GM18907 (cell line): ENCODE results near the gene RAI1.
A peak's percentile ranks its signal among the peaks of the same experiment; 100 is the strongest.

Experiments used
- ATAC-seq: cut with Tn5 transposase; IDR thresholded peaks from one replicate; pipeline ENCODE4 v1.9.1; 2021; ENCODE audit warnings: mild to moderate bottlenecking, moderate library complexity; ENCODE audit not compliant: unreplicated experiment

The RAI1 gene

DNA sequence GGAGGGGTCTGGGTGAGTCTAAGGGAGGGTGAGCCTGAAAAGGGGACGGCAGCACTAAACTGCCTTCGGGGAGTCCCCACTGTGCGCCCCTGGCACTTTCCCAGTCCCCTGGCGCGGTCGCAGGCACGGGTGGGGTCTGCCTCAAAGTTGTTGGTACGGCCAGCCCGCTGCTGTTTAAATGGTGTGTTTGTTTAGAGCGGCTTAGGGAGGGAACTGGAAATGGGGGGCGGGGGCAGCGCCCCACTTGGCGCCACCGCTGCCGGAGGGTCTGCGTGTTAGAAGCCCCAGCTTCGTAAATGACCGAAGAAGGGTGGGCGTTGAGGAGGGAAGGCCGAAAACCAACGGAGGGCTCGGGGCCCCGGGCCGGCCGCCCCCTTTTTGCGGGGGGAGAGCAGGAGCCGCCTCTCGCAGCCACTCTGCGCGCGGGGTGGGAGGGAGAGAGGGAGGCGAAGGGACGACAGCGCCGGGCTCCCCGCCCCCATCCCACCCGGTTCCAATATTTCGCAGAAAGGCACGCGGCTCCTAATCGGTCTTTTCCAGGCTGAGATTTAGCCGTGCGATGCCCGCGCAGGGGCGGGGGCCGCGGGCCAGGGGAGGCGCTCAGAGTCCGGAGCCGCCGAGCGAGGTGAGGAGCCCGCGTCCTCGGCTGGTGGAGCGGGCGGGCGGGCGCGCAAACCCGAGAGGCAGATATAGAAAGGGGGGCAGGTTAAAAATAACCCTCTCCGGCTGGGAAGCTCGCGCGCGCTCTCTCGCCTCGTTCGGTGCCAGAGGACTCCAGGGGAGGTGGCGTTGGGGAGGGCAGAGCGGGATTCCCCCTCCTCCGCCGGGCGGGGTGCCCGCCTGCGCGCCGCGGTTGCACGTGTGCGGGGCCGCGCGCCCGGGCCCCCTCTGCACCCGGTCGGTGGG lies 100.6 kb downstream of the RAI1 start:
- ATAC-seq: no peak

GRCh38 chr17:17782523-17783115 lies 101.4 kb downstream of the RAI1 start:
- ATAC-seq: peak; percentile 29

DNA sequence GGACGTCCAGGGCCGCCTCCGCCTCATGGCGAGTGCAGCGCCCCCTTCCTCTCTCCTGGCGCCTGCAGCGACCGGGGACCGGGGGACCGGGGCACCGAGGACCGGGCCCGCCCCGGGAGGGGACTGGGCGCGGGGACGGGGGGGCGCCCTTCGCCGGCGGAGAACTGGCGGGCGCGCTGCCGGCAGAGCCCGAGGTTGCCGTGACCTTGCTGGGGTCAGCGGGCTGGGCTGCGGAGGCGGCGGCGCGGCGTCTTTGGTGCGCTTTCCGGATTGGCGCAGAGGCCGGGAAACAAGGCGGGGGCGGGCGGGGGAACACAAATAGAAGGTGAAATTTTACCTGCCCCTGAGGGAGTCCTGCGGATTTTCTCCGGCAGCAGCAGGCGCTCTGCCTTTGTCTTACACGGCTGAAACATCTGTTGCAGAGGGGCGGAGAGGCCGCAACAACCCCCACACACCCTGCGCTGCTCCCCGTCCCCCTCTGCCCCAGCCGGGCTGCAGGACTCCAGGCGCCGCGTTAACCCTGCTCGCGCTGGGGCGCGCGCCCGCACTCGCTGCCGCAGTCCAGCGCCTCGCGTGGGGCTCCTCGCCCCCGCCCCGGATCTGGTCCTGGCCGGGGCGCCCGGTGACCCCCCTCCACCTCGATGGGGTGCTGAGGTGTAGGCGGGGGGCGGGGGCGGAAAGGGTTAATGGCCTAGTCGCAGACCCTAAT lies 102.0 kb downstream of the RAI1 start:
- peak; percentile 37 for ATAC-seq

DNA sequence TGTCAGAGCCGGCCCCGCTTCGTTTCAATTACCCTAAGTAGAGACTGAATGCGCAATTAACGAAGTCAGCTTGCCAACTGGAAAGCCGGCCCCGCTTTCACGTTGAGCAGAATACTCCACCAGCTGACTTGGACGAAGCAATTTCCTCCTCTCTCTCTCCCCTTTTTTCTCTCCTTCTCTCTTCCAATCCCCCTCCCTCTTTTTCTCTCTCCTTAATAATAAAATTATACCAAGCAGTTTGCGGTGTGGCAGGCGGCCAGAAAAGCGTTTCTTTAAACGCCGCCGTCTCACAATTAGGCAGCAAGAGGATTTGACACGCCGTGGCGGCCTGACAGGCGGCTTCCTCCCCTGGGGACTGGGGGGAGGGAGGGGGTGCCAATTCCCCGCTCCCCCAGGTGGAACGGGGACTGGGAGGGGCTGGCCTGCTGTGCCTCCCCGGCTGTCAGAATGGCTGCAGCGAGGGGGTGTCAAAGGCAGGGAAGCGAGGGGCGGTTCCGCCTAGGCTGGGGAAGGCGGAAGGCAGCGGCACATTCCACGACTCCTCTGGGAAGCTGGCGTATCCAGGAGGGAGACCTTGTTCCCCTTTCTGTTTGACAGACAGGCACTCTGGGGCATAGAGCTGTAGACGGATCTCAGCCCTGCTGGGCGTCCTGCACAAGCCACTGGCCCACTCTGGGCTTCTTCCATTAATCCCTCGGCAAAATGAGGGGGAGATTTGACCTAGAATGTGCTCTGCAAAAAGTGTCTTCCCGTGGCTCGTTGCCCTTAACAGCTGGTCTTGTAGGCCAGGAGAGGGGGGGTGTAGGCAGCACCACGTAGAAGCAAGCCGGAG lies 102.8 kb downstream of the RAI1 start:
- ATAC-seq: no peak

DNA sequence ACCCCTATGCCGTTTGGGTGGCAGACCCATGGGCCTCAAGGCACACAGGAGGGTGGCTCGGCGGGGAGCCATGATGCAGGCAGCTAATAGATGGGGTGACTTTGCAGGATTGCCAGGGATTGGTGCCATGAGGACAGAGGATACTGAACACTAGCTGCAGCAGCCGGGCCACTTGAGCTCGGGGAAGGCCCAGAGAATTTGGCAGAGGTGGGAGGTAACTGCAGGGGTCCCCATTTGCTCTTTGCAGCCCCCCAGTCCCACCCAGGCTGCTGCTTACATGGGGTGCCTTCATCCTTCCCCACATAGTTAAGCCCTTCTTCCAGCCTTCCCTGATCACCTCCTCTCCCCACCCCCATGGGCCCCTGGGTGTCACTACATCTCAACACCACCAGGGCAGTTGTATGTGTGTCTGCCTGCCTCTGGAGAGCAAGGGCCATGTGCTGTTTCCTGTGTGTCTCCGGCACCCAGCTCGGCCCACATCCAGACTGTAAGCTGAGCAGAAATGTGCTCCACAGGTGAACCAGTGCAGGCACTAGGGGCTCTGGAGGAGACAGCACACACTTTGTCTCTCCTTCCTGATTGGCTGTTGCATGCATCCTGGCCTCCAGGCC lies 103.5 kb downstream of the RAI1 start:
- ATAC-seq: no peak

DNA sequence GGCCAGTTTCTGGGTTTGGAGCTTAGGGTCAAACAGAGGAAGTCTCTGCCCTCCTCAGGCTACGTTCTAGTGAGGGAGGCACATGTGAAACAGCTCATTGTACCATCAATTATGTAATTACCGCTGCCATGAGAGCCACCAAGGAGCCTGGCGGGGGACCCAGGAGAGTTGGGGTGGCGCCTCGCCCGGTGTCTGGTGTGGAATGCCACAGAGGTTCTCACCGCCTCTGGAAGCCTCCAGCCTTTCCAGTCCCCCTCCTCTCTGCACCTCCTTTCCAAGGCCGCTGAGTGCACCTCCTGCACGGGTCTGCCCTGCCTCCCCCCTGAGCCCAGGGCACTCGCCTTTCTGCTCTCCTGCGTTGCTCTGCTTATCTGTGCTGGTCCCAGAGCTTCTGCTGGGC lies 104.1 kb downstream of the RAI1 start:
- no peak for ATAC-seq

DNA sequence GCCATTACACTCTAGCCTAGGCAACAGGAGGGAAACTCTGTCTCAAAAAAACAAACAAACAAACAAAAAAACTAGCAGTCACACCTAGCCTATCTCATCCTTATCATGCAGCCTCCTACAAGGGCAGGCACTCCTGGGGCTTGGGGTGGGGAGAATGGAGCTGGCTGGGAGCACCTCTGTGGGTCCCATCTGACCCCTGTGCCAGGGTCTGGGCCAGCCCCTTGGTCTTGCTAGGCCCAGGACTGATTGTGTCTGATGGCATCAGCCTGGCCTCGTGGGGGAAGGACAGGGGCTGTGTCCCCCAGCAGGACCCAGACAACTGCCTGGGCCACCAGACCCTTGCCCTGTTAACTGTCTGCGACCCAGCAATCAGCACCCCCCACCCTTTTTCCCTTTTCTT lies 105.7 kb downstream of the RAI1 start:
- no peak for ATAC-seq

DNA sequence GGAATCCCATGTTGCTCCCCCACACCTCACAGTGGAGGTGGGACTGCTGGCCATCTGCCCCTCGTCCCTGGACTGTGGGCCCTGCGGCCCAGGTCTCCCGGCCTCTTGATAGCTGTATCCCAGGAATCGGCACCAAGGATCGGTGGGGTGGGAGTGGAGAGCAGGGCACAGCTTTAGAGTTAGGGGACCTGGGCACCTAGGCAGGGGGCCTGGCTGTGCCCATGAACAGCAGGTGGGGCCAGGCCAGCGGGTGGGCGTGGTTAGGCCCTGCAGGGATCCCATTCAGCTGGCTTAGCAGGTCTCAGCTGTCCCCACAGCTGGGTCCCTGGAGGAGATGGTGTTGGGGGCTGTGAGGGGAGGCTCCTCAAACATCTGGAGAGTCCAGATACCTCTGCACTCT lies 106.3 kb downstream of the RAI1 start:
- ATAC-seq: no peak

DNA sequence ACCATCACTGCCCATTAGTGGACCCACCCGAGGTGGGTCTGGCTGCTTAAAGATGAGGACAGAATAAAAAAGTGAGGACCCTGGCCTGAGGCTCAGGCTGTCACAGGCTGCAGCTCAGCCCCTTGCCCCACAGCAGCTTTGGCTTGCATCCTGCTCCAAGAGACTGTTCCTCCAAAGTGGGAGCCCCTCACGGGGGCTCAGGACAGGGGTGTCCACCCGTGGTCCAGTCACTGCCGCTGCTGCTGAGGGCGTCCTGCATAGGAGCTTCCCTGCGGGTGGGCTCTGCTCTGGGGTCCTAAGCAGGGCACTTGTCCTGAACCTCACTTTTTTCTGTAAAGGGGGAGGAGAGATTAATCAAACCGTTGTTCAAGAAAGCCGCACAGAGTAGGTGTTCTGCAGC lies 107.7 kb downstream of the RAI1 start:
- ATAC-seq: no peak

- no peak for ATAC-seq
Observed at GRCh38 chr17:17789410-17789809, 108.2 kb downstream of the RAI1 start.

- no peak for ATAC-seq
Observed at GRCh38 chr17:17789828-17790636, 108.8 kb downstream of the RAI1 start.

DNA sequence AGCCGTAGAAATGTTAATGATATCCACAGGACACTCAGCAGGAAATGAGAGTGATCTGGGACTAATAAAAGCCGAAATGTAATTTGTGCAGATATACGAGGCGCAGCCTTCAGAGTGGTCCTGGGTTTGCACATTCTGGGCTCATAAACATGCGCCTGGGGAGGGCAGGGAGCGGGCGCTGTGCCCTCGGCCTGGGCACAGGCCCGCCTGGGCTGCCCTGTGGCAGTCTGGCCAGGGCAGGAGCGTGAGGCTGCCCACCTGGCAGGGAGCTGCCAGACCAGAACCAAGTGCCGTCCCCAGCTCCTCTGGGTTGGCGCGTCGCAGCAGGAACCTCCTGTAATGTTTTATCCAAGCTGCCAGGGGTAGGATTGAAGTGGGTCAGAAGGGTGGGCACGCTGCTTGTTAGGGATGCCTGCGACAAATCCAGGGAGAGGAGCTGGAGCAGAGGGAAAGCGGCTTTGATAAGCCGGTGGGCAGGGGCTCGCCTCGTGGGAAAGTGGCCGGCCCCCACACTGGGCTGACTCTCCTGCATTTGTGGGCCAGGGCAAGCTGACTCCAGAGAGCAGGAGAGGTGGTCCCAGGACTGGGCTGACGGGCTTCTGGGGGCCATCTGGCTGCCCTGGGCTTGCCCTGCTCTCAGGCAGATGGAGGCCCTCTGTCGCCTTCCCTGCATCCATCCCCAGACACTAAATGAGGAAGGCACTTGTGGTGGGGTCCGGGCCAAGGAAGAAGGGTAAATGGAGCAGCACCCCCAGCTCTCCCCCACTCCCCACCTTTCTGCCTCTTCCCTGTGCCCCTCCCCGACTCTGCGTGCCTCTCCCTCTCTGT lies 109.6 kb downstream of the RAI1 start:
- no peak for ATAC-seq

- ATAC-seq: no peak
Observed at GRCh38 chr17:17792037-17792550, 110.8 kb downstream of the RAI1 start.

DNA sequence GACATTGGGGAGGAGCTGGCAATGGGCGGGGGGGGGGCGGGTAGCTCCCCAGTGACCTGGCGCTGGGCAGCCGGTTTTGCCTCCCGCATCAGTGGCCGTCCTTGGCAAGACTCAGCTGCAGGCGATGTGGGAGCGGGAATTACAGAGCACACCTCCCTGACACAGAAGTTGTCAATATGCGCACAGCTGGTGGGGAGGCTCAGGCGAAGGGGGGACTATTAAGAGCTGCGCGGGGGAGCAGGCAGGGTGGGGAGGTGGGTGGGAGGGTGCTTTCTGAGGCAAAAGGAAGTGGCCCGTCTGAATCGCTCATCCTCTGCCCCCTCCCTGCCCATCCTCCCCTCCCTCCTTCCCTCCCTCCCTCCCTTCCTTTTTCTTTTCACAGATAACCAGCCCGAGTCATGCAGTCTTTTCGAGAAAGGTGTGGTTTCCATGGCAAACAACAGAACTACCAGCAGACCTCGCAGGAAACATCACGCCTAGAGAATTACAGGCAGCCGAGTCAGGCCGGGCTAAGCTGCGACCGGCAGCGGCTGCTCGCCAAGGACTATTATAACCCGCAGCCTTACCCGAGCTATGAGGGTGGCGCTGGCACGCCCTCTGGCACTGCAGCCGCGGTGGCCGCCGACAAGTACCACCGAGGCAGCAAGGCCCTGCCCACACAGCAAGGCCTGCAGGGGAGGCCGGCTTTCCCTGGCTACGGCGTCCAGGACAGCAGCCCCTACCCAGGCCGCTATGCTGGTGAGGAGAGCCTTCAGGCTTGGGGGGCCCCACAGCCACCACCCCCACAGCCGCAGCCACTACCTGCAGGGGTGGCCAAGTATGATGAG lies 111.5 kb downstream of the RAI1 start:
- ATAC-seq: no peak

DNA sequence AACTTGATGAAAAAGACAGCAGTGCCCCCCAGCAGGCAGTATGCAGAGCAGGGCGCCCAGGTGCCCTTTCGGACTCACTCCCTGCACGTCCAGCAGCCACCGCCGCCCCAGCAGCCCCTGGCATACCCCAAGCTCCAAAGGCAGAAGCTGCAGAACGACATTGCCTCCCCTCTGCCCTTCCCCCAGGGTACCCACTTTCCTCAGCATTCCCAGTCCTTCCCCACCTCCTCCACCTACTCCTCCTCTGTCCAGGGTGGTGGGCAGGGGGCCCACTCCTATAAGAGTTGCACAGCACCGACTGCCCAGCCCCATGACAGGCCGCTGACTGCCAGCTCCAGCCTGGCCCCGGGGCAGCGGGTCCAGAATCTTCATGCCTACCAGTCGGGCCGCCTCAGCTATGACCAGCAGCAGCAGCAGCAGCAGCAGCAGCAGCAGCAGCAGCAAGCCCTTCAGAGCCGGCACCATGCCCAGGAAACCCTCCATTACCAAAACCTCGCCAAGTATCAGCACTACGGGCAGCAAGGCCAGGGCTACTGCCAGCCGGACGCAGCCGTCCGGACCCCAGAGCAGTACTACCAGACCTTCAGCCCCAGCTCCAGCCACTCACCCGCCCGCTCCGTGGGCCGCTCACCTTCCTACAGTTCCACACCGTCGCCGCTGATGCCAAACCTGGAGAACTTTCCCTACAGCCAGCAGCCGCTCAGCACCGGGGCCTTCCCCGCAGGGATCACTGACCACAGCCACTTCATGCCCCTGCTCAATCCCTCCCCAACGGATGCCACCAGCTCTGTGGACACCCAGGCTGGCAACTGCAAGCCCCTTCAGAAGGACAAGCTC lies 112.3 kb downstream of the RAI1 start:
- no peak for ATAC-seq

GRCh38 chr17:17794382-17794781 lies 113.1 kb downstream of the RAI1 start:
- ATAC-seq: no peak

- ATAC-seq: no peak
Observed at GRCh38 chr17:17795296-17795695, 114.0 kb downstream of the RAI1 start.
